ENCODE data around the gene IRAK1.
"Not testable (repeated sequence)": the region's sequence is repeated elsewhere in the genome, so short reads cannot be mapped to it uniquely, and the experiment has no call there.

The IRAK1 gene

DNA sequence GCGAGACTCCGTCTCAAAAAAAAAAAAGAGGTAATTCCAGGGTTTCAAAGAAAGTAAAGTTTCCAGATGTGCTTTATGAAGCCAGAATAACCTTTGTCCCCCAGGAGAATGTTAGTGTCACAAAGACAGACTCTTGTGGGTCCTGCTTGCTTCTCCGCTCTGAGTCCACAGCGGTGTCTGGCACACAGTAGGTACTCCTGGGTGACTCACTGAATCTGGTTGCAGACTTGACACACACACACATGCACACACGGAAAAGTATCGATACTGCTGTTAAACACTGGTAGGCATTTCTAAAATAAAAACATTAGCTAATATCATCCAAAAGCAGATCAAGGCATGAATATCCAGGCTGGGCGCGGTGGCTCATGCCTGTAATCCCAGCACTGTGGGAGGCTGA, 24.2 kb downstream of the IRAK1 start:
- DNase-seq (ENCODE audit: low spot score): no peak

GRCh38 chrX:153994398-153994797, 25.3 kb downstream of the IRAK1 start:
- not testable (repeated sequence) for DNase-seq (ENCODE audit: low spot score)

GRCh38 chrX:153993978-153994377, 25.7 kb downstream of the IRAK1 start:
- DNase-seq (ENCODE audit: low spot score): no peak

DNA sequence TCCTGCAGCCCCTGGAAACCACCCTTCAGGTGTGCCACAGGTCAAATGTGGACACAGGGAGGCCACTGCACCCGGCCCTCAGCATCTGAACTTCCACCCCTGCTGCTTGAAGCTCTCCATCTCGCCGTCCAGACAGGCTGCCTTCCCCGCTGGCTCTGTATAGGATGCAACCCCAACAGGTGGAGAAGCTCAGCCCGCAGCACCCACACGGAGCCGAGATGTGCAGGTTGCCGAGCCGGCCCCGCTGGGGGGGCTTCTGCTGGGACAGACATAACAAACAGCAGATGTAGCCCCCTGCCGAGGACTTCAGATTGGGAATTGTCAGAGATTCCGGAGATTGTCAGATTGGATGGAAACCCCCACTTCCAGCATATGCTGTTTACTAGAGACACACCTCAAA, 26.6 kb downstream of the IRAK1 start:
- no peak for DNase-seq (ENCODE audit: low spot score)

- DNase-seq (ENCODE audit: low spot score): no peak
Measured at GRCh38 chrX:153992180-153992579, 27.5 kb downstream of the IRAK1 start.

GRCh38 chrX:153991013-153991580, 28.6 kb downstream of the IRAK1 start:
- no peak for DNase-seq (ENCODE audit: low spot score)

GRCh38 chrX:153989973-153990655, 29.6 kb downstream of the IRAK1 start:
- no peak for DNase-seq (ENCODE audit: low spot score)

DNA sequence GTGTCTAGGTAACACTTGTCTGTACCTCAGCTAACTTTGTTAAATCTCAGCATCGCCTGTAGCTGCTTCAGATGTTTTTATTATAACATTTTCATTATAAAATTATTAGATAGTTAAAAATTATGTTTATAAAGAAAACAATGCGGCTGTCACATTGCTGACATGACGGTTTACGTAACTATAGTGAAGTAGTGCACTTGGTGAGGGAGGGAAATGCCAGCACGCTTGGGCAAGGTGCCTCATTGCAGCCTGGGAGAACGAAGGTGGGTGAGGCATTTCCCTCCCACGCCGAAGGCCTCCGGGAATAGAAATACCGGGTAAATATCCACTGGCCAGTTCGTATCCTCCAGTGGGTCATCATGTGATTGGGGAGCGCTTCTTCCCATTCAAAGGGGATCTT, 31.2 kb downstream of the IRAK1 start:
- no peak for DNase-seq (ENCODE audit: low spot score)

DNA sequence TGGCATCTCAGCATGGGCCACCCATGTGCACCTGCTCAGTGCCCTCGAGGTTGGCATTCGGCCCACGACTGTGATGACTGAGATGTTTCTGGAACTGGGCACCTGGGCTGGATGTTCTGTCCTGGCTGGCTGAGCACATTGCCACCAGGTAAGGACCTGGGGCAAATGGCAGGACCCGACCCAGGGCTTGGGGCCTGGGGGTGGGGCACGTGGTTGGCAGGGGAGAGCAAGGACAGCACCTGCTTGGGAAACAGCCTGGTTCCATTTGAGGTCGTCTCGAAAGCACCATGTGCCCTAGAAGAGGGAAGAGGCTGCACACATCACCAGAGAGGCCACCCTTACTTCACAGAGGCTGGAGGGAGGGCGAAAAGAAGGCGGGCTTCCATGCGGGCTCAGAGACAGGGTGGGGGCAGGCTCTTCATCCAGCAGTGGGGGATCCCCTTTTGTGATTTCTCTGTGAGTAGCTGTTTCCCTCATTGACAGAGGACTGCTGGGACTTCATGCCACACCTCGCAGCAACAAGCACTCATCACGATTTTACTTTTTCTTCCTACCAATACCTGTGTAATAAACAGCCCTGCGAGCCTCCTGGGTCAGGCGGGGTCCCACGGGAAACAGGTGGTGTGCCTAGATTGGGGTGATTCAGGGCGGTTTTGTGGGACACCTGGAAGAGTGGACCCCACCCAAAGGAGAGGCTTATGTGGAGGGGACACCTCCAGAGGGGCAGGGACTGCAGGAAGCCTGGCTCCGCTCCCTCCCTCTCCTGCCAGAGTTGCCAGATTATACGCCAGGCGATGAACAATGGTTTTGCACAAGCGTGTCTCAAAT, 35.1 kb downstream of the IRAK1 start:
- DNase-seq (ENCODE audit: low spot score): no peak

DNA sequence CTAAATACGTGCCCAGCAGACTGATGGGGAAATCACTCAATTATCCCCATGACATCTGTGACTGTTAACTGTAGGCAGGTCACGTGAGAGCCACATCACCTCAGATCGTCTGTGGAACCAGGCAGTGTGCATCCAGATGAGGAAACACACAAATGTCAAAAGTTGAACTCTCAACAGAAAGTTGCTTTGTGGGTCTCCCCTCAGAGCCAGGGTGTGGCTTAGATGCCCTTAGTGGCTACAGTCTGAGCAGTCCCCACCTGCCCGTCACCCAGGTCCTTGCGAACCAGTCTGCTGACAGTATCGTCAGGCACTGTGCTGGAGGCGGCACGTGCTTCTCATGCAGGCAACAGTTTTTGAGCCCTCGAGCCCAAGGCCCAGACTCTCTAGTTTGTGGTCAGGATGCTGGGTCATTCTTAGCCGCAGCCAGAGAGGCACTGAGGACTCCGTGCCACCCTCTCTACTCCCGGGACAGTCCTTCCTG, 36.3 kb downstream of the IRAK1 start:
- DNase-seq (ENCODE audit: low spot score): no peak

DNA sequence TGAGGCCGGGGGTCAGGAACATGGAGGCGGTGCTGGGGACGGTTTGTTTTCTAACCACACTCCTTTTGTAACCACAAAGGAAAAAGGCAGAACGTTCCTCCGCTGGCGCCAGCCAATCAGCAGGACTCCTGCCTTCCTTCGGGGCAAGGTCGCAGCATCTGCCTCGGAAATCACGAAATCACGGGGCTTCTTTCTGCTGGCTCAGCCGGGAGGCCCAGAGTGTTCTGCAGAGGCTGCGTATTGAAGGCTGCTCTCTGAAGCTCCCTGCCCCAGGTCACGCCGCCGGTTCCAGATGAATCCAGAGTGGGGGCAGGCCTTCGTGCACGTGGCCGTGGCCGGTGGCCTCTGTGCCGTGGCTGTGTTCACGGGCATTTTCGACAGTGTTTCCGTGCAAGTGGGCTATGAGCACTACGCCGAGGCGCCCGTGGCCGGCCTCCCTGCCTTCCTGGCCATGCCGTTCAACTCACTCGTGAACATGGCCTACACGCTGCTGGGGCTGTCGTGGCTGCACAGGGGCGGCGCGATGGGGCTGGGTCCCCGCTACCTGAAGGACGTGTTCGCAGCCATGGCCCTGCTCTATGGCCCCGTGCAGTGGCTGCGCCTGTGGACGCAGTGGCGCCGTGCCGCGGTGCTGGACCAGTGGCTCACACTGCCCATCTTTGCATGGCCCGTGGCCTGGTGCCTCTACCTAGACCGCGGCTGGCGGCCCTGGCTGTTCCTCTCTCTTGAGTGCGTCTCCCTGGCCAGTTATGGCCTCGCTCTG, 37.8 kb downstream of the IRAK1 start:
- DNase-seq (ENCODE audit: low spot score): no peak

- DNase-seq (ENCODE audit: low spot score): no peak
Measured at GRCh38 chrX:153981231-153981630, 38.5 kb downstream of the IRAK1 start.

DNA sequence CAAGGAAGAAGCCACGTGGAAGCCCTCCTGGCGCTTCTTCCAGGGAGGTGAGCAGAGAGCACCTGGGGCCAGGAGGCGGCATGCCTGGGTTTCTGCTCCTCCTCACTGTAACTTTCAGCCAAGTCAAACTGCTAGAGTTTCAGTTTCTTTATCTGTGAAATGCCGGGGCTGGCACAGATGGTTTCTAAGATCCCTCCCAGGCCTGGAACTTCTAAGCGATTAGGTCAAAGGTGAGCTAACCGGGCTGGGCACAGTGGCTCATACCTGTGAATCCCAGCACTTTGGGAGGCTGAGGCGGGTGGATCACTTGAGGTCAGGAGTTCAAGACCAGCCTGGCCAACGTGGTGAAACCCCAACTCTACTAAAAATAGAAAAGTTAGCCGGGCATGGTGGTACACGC, 39.3 kb downstream of the IRAK1 start:
- not testable (repeated sequence) for DNase-seq (ENCODE audit: low spot score)

- no peak for DNase-seq (ENCODE audit: low spot score)
Measured at GRCh38 chrX:153974726-153975286, 44.9 kb downstream of the IRAK1 start.

GRCh38 chrX:153974003-153974725, 45.5 kb downstream of the IRAK1 start:
- no peak for DNase-seq (ENCODE audit: low spot score)

- no peak for DNase-seq (ENCODE audit: low spot score)
Measured at GRCh38 chrX:153973127-153974002, 46.3 kb downstream of the IRAK1 start.

DNA sequence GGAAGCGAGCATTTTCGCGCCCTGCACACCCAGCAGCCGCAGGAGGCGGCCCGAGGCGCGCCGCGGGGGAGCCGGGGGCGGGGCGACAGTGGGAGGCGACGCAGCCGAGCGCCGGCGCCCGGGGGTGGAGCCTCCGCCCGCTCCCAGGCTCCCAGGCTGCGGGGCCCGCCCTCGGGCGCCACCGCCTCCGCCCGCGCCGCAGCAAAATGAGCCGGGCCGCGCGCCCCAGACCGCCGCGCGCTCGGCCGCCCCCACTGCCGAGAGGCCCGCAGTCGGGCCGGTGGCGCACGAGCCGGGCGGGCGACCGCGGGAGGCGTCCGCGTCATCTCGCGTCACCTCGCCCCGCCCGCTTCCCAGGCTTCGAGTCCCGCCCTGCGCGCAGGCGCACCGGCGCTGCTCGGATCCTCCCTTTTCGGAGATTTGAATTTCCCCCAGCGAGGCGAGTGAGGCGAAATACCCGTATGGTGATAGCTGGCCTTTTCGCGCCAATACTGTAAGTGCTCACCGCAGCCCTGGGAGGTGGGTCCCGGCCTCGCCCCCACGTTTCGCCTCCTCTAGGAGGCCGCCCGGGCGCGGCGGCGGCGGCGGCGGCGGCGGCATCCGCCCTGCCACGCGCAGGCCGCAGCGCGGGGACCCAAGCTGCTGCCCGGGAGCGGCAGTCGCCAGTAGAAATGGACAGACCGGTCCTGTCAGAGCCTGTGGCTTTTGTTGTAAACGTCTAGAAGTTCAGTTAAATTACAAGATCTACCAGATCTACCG, 47.2 kb downstream of the IRAK1 start, which contains the start of gene TMEM187:
Gene TMEM187, plus strand, starts transcription at position 387 of the 759 bp plus-strand sequence. CDS start 9,309 bp downstream, outside the sequence.
- peak; percentile 87 for DNase-seq (ENCODE audit: low spot score)

GRCh38 chrX:153971450-153972367, 48.0 kb downstream of the IRAK1 start, which contains the start of gene HCFC1:
Gene HCFC1 (minus strand): TSS chrX:153971818. CDS start chrX:153970840, 978 bp downstream.
- DNase-seq (ENCODE audit: low spot score): peak; percentile 81
